ENCODE data around the gene DPH1.

The DPH1 gene

DNA sequence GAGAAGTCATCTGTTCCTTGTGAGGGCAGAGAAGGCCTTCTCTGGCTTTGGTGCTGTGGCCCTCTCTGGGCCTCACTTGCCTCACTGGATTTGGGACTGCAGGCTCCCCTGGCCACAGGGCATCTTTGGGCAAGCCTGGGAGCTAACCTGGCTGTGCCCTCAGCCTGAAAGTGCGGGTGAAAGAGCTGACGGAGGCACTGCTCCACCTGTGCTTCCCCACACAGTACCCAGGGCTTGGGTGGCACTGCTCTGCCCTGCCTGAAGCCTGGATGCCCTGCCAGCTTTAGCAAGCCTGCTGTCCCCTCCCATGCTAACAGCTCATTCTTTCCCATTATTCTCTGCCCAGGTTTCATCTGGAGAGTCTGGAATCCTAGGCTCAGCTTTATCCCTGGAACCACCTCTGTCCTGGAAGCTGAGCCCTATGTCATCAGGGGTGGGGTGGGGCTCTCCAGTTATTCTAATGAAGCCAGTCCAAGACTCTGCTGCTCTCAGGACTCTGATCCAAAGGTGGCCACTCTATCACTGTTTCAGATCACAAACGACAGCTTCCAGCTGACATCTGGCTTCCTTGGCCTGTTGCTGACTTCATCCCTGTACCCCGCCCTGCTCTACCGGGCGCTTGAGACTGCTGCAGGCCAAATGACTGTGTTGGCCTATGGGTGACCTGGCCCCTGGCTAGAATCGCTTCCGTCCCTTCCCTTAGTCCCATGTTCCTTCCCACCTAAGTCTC is 54.2 kb downstream of the DPH1 start:
- no peak for DNase-seq

DNA sequence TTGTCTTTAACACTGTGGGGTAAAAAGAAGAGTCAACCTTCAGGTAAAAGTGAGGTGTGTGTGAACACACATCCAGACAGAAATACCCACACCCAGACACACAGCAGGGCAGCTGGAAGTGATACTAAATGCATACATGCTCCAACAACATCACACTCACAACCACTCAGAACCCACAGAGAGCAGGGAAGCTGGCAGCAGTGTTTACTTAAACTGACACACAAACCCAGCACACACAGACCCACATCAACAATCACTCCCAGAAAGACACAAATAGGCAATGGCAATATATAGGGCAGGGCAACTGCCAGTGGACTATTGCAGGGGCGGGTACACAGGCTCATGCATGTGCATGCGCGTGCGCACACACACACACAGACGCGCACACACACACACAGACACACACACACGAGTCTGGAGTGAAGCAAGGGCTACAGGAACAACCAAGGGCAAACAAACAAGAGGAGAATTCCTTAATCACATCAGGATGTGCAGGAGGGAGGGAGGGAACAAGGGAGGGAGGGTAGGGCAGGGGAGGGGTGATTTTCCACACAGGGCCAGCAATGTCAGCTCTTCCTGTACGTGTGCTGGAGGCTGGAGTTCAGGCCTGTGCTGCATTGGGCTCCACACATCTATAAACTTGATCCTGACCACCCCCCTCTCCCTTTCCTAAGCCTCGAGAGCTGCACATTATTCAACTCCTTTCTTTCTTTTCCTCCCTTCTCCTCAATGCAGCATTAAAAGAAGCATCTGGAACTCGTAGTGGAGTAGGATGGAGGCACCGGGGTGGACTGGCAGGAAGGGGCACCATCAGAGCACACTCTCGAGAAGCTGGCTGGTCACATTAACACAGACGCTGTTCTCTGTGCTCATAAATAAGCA is 55.1 kb downstream of the DPH1 start:
- DNase-seq, result no peak

DNA sequence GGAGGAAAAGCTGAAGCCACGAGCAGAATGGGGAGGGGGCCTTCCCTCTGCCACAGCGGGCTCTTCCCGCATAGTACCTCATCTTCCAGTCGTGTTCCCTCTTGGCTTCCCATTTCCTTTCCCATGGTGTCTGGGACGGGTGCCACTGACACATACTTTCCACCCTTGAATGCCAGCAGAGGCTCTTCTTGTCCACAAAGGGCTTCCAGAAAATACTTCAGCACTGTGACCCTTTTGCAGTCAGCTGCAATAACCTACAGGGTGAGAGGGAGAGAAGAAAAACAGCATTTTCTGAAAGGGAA is 55.6 kb downstream of the DPH1 start:
- DNase-seq, result no peak

- no peak for DNase-seq
These were observed 56.4 kb downstream of the DPH1 start for GRCh38 chr17:2086306-2086705.

DNA sequence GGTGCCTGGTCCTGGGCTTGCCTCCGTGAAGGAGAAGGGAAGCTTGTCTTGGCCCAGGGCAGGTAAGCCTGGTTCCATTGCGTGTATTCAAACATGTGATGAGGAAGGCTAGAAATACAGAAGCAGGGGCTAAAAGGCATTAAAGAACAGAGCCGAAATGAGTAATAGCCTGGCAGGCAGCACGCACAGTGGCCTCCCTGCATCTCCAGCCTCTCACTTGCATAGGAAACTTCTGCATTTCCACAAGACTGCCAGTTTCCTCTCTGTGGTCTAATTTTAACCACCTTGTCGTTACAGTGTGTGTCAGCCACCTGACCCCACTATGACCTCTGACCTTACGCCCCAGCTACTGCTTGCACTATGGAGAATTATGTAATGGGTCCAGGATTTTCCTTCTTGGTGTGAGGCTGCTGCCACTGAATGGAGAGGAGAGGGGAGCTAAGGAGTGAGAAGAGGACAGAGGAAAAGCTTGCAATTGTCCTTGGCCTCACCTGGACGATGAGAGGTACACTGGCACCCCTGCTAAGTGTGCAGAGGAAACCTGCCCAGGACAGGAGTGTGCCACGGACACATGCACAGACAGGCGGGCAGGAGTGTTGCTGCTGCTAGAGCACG is 57.8 kb downstream of the DPH1 start:
- no peak for DNase-seq

DNA sequence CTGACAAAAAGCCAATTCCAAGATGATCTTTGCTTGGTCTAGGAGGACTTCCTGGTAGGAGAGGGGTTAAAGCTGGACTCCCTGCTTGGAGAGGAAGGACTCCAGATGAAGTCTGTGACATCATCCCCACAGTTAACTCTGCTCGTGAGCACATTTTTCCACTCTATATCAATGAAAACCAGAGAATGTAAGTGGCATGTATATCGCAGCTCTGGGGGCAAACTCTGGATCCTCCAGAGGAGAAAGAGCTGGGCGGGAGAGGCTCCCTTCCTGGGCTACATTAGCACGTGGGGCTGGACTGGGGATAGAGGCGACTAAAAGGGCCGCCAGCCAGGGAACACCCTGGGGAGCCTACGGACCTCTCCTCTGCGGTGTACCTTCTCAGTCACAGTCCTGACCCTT is 59.1 kb downstream of the DPH1 start:
- no peak for DNase-seq

- DNase-seq, result no peak
These were observed 60.3 kb downstream of the DPH1 start for GRCh38 chr17:2090210-2090641.

DNA sequence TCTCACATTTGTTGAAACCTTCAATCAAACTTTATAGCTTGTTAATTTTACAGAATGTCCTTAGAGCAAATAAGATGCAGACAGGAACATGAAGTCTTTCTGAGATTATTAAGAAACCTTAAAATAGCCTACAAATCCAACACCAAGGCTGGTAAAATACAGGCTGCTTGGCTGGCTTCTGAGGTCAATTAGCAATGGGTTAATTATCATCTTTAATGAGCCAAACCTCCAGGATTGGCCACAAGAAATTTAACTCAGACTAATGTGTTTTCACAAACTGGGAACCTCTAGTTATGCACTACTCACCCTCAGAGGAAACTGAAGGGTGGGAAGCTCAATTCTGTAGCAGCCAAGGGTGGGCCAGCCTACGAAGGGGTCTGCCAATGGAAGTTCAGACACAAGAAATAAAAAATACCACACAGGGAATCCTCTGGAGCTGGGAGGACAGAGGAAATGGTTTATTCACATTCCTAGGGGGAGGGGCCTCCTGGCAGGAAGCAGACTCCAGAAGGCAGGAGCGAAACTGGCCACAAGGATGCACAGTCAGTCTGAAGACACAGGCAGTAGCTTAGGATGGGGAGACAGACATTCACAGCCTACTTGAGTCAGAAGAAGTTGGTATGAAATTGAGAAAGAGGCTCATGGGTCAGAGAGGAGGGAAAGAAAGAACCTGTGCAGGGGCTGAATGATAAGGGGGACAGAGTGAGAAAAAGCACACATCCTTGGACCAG is 61.0 kb downstream of the DPH1 start:
- DNase-seq, result no peak

GRCh38 chr17:2092253-2092652 is 62.3 kb downstream of the DPH1 start:
- DNase-seq, result no peak

GRCh38 chr17:2093349-2093748 is 63.4 kb downstream of the DPH1 start:
- DNase-seq, result peak; percentile 6

Data from NCI-H1105 treated with DMSO at 0.1 percent for 48 hours (cell line).